Nephron progenitor cell (in vitro differentiated cells): ENCODE data around the gene MRPL22.

Experiments
- DNase-seq: peaks from one replicate; pipeline ENCODE4 v3.0.0; 2021
- H3K27ac Mint-ChIP-seq: 2 replicates; pipeline ENCODE4 v1.8.0; 2021; ENCODE audit warnings: mild to moderate bottlenecking, moderate library complexity, mixed read lengths
- H3K27me3 Mint-ChIP-seq: 2 replicates; pipeline ENCODE4 v1.8.0; 2021; ENCODE audit warnings: mild to moderate bottlenecking, low read depth, mixed read lengths; ENCODE audit not compliant: poor library complexity
- H3K36me3 Mint-ChIP-seq: 2 replicates; pipeline ENCODE4 v1.8.0; 2021; ENCODE audit warnings: low read depth, mixed read lengths
- H3K4me1 Mint-ChIP-seq: 2 replicates; pipeline ENCODE4 v1.8.0; 2021; ENCODE audit warnings: mixed read lengths
- H3K4me3 Mint-ChIP-seq: 2 replicates; pipeline ENCODE4 v1.8.0; 2021; ENCODE audit warnings: mild to moderate bottlenecking, moderate library complexity, mixed read lengths
- H3K9me3 Mint-ChIP-seq: 2 replicates; pipeline ENCODE4 v1.8.0; 2021; ENCODE audit warnings: mild to moderate bottlenecking, moderate library complexity, mixed read lengths
- CTCF ChIP-seq: fragments of 200-600 bp; sonication (generic); IDR thresholded peaks from 2 replicates; pipeline ENCODE4 v1.5.0; 2021; ENCODE audit warnings: antibody characterized with exemption

The MRPL22 gene

GRCh38 chr5:155017610-155018009, 76.7 kb downstream of the MRPL22 start:
- Mint-ChIP-seq H3K9me3 (peaks cover 23% of the 10 kb centered on the region), H3K36me3 (no peaks in the 10 kb centered on the region), H3K4me3 (no peak overlapping the region), H3K4me1 (no peaks in the 10 kb centered on the region), H3K27me3 (peaks cover 4% of the 10 kb centered on the region), H3K27ac (no peak overlapping the region)
- no peak for TF ChIP-seq CTCF
- DNase-seq, result no peak
